WTC11 (cell line): ENCODE data around the gene ETV6. TPM values are rescaled to one million over a fixed set of nuclear protein-coding genes. Genes with fewer than 3 reads are reported as not detected.

Source experiments
- ATAC-seq: fragments of 200-7000 bp; cut with Tn5 transposase; 2 replicates; pipeline ENCODE4 v1.10.0; 2021; ENCODE audit warnings: mild to moderate bottlenecking, moderate library complexity
- CTCF ChIA-PET: fragments of 300-600 bp; sonication (Branson Sonifier 250); formaldehyde crosslinking; loops from one replicate; lab custom pipeline; 2021; ENCODE audit warnings: antibody characterized with exemption; lab: Charles Lee
- POLR2A ChIA-PET: fragments of 350-600 bp; sonication (Branson Sonifier 250); formaldehyde crosslinking; loops from one replicate; lab custom pipeline; 2021; ENCODE audit warnings: antibody characterized with exemption; lab: Charles Lee
- DNase-seq: peaks from one replicate; pipeline ENCODE4 v3.0.0; 2021; ENCODE audit warnings: low spot score
- H3K27ac Mint-ChIP-seq: 2 replicates; pipeline ENCODE4 v1.8.0; 2021; ENCODE audit warnings: mixed read lengths
- H3K27me3 Mint-ChIP-seq: 2 replicates; pipeline ENCODE4 v1.8.0; 2021; ENCODE audit warnings: low read depth, mild to moderate bottlenecking, moderate library complexity, mixed read lengths
- H3K36me3 Mint-ChIP-seq: 2 replicates; pipeline ENCODE4 v1.8.0; 2021; ENCODE audit warnings: mixed read lengths
- H3K4me1 Mint-ChIP-seq: 2 replicates; pipeline ENCODE4 v1.8.0; 2022; ENCODE audit warnings: mixed read lengths
- H3K4me3 Mint-ChIP-seq: 2 replicates; pipeline ENCODE4 v1.8.0; 2021; ENCODE audit warnings: mild to moderate bottlenecking, moderate library complexity, mixed read lengths
- H3K9me3 Mint-ChIP-seq: 2 replicates; pipeline ENCODE4 v1.8.0; 2021; ENCODE audit warnings: mixed read lengths
- AR ChIP-seq: fragments of 250-450 bp; sonication (Bioruptor Pico); IDR thresholded peaks from 2 replicates; pipeline ENCODE4 v1.9.0; 2021; ENCODE audit warnings: mild to moderate bottlenecking
- ATF3 ChIP-seq: sonication (generic); formaldehyde crosslinking; conservative IDR thresholded peaks from 2 replicates; pipeline ENCODE4 v1.8.1; 2022; ENCODE audit warnings: mild to moderate bottlenecking, missing genetic modification reagents
- CREB1 ChIP-seq: sonication (generic); formaldehyde crosslinking; IDR thresholded peaks from 2 replicates; pipeline ENCODE4 v1.8.0; 2023; ENCODE audit warnings: mild to moderate bottlenecking, missing genetic modification reagents
- CREM ChIP-seq: sonication (generic); formaldehyde crosslinking; IDR thresholded peaks from 2 replicates; pipeline ENCODE4 v1.8.1; 2022; ENCODE audit warnings: mild to moderate bottlenecking, missing genetic modification reagents, moderate library complexity
- EMX1 ChIP-seq: fragments of 250-450 bp; sonication (Bioruptor Pico); IDR thresholded peaks from 2 replicates; pipeline ENCODE4 v1.8.0; 2021; ENCODE audit warnings: mild to moderate bottlenecking
- FOXP1 ChIP-seq: sonication (generic); formaldehyde crosslinking; IDR thresholded peaks from 2 replicates; pipeline ENCODE4 v1.8.0; 2022; ENCODE audit warnings: missing genetic modification reagents, mild to moderate bottlenecking, moderate library complexity, borderline replicate concordance
- GTF2I ChIP-seq: fragments of 250-450 bp; sonication (Bioruptor Pico); conservative IDR thresholded peaks from 2 replicates; pipeline ENCODE4 v1.4.0; 2021; ENCODE audit warnings: mild to moderate bottlenecking
- HMGA2 ChIP-seq: fragments of 250-450 bp; sonication (Bioruptor Pico); IDR thresholded peaks from 2 replicates; pipeline ENCODE4 v1.4.0; 2021; ENCODE audit warnings: mild to moderate bottlenecking, moderate library complexity
- JAZF1 ChIP-seq: fragments of 250-450 bp; sonication (Bioruptor Pico); IDR thresholded peaks from 2 replicates; pipeline ENCODE4 v1.9.0; 2021; ENCODE audit warnings: moderate library complexity, mild to moderate bottlenecking, inconsistent platforms
- MYBL2 ChIP-seq: sonication (generic); formaldehyde crosslinking; IDR thresholded peaks from 2 replicates; pipeline ENCODE4 v1.8.1; 2023; ENCODE audit warnings: mild to moderate bottlenecking, moderate library complexity, missing genetic modification reagents
- NR2C2 ChIP-seq: sonication (generic); formaldehyde crosslinking; IDR thresholded peaks from 2 replicates; pipeline ENCODE4 v1.8.0; 2022; ENCODE audit warnings: mild to moderate bottlenecking, missing genetic modification reagents
- TCF7 ChIP-seq: sonication (generic); formaldehyde crosslinking; IDR thresholded peaks from 2 replicates; pipeline ENCODE4 v1.8.0; 2022; ENCODE audit warnings: mild to moderate bottlenecking, low read depth, missing genetic modification reagents, moderate library complexity
- USF2 ChIP-seq: sonication (generic); formaldehyde crosslinking; IDR thresholded peaks from 2 replicates; pipeline ENCODE4 v1.8.1; 2023; ENCODE audit warnings: mild to moderate bottlenecking, missing genetic modification reagents, moderate library complexity
- ZNF121 ChIP-seq: sonication (generic); formaldehyde crosslinking; IDR thresholded peaks from 2 replicates; pipeline ENCODE4 v1.8.0; 2023; ENCODE audit warnings: missing genetic modification reagents
- ZNF138 ChIP-seq: sonication (generic); formaldehyde crosslinking; conservative IDR thresholded peaks from 2 replicates; pipeline ENCODE4 v1.8.1; 2022; ENCODE audit warnings: mild to moderate bottlenecking, moderate library complexity, missing genetic modification reagents
- ZNF232 ChIP-seq: sonication (generic); formaldehyde crosslinking; IDR thresholded peaks from 2 replicates; pipeline ENCODE4 v1.8.0; 2022; ENCODE audit warnings: mild to moderate bottlenecking, missing genetic modification reagents
- ZNF396 ChIP-seq: fragments of 250-450 bp; sonication (Bioruptor Pico); IDR thresholded peaks from 2 replicates; pipeline ENCODE4 v1.8.0; 2021; ENCODE audit warnings: mild to moderate bottlenecking, moderate library complexity, borderline replicate concordance
- ZNF423 ChIP-seq: fragments of 250-450 bp; sonication (Bioruptor Pico); IDR thresholded peaks from 2 replicates; pipeline ENCODE4 v2.1.2; 2022; ENCODE audit warnings: mild to moderate bottlenecking, moderate library complexity
- total RNA-seq: library from RNA; stranded (reverse); gene quantifications from 3 replicates; pipeline ENCODE4 v1.2.3, GENCODE V29; 2021
- TF ChIP-seq, protein P1 (sequence below): fragments of 250-450 bp; sonication (Bioruptor Pico); conservative IDR thresholded peaks from 2 replicates; pipeline ENCODE4 v1.9.0; 2021; ENCODE audit warnings: mild to moderate bottlenecking
- TF ChIP-seq, protein P2 (sequence below): sonication (generic); formaldehyde crosslinking; IDR thresholded peaks from 2 replicates; pipeline ENCODE4 v1.8.0; 2023; ENCODE audit warnings: missing genetic modification reagents, mild to moderate bottlenecking, borderline replicate concordance
- TF ChIP-seq, protein P3 (sequence below): sonication (generic); formaldehyde crosslinking; IDR thresholded peaks from 2 replicates; pipeline ENCODE4 v1.8.1; 2023; ENCODE audit warnings: mild to moderate bottlenecking, missing genetic modification reagents

Gene ETV6
- total RNA-seq, 1 experiment from 2014 or later, result 23.5 TPM

DNA sequence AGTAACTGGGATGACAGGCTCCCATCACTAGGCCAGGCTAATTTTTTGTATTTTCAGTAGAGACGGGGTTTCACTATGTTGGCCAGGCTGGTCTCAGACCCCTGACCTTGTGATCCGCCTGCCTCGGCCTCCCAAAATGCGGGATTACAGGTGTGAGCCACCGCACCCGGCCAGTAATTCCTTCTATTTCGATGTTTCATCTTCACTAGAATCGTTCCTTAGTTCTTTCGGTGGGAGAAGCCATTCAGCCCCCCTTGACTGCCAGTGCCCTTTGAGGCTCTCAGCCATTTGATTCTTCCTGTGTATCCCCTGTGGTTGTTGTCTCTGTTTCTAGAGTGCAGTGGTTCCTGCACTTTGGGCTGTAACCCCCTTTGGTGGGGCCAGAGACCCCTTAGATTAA, 174.1 kb downstream of the ETV6 start (continued):
- no peak for TF ChIP-seq ZNF138 (CRISPR knock-in tag)
- TF ChIP-seq ZNF232 (CRISPR knock-in tag), result no peak

DNA sequence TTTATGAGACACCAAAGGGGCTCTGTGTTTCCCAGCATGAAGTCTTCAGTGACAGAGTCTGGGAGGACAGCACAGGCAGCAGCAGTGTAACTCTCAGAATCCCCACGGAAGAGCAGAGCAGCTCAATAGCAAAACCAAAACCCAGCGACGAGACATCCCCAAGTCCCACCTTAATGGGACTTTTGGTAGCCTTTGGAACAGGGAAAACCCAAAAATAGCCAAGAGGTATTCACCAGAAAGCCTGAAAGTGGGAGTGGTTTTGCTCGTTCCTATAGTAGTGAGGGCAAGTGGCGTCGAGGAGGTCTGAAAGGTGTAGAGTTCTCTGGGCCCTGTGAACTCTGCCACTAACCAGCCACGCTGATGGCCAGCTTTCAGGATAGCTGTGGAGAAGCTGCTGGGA, 174.6 kb downstream of the ETV6 start:
- CTCF ChIA-PET, result interaction anchor here (0.5 kb wide), 1 partner anchor 155 kb away, joined by 3 read pairs; no protein-coding TSS in a partner anchor
- DNase-seq (no peak), ATAC-seq (no peak)
- Mint-ChIP-seq H3K27ac (peak overlapping the region; percentile 75; the same call in 1 of the 2 replicates), H3K36me3 (peaks cover 4% of the 10 kb centered on the region; the same call in 1 of the 2 replicates), H3K4me1 (peaks cover 36% of the 10 kb centered on the region), H3K4me3 (no peak overlapping the region), H3K9me3 (peaks cover 3% of the 10 kb centered on the region; the same call in 1 of the 2 replicates), H3K27me3 (no peaks in the 10 kb centered on the region)
- no peak for TF ChIP-seq HMGA2 (CRISPR knock-in tag)
- no peak for TF ChIP-seq AR (CRISPR knock-in tag)
- no peak for TF ChIP-seq CREM (CRISPR knock-in tag)
- TF ChIP-seq JAZF1 (CRISPR knock-in tag), result no peak
- TF ChIP-seq, protein P1, sequence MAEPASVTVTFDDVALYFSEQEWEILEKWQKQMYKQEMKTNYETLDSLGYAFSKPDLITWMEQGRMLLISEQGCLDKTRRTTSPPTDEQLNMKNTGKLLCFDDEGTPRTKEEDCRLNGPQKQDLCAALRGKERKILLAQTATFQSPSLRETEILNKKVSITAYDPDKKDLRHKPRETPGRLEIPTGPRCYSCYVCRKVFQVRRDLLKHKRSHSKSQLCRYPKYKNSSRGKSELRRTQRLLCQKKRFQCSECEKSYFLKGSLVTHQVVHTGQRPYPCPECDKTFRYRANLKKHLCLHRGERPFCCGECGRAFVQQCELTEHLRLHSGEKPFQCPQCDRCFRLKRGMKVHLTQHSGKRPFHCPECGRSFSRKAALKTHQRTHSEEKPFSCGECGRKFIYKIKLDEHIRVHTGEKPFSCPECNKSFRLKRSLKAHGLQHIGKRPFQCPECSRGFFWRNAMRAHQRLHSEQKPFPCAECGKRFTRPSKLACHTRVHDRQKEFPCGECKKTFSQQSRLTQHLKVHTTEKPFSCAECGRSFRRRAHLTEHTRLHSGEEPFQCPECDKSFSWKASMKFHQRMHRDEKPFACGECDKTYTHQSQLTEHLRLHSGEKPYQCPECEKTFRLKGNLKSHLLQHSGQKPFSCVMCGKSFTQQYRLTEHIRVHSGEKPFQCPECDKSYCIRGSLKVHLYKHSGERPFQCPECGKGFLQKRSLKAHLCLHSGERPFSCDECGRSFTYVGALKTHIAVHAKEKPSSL (CRISPR knock-in tag), result no peak
- TF ChIP-seq, protein P2, sequence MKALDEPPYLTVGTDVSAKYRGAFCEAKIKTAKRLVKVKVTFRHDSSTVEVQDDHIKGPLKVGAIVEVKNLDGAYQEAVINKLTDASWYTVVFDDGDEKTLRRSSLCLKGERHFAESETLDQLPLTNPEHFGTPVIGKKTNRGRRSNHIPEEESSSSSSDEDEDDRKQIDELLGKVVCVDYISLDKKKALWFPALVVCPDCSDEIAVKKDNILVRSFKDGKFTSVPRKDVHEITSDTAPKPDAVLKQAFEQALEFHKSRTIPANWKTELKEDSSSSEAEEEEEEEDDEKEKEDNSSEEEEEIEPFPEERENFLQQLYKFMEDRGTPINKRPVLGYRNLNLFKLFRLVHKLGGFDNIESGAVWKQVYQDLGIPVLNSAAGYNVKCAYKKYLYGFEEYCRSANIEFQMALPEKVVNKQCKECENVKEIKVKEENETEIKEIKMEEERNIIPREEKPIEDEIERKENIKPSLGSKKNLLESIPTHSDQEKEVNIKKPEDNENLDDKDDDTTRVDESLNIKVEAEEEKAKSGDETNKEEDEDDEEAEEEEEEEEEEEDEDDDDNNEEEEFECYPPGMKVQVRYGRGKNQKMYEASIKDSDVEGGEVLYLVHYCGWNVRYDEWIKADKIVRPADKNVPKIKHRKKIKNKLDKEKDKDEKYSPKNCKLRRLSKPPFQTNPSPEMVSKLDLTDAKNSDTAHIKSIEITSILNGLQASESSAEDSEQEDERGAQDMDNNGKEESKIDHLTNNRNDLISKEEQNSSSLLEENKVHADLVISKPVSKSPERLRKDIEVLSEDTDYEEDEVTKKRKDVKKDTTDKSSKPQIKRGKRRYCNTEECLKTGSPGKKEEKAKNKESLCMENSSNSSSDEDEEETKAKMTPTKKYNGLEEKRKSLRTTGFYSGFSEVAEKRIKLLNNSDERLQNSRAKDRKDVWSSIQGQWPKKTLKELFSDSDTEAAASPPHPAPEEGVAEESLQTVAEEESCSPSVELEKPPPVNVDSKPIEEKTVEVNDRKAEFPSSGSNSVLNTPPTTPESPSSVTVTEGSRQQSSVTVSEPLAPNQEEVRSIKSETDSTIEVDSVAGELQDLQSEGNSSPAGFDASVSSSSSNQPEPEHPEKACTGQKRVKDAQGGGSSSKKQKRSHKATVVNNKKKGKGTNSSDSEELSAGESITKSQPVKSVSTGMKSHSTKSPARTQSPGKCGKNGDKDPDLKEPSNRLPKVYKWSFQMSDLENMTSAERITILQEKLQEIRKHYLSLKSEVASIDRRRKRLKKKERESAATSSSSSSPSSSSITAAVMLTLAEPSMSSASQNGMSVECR (CRISPR knock-in tag), result no peak
- TF ChIP-seq, protein P3, sequence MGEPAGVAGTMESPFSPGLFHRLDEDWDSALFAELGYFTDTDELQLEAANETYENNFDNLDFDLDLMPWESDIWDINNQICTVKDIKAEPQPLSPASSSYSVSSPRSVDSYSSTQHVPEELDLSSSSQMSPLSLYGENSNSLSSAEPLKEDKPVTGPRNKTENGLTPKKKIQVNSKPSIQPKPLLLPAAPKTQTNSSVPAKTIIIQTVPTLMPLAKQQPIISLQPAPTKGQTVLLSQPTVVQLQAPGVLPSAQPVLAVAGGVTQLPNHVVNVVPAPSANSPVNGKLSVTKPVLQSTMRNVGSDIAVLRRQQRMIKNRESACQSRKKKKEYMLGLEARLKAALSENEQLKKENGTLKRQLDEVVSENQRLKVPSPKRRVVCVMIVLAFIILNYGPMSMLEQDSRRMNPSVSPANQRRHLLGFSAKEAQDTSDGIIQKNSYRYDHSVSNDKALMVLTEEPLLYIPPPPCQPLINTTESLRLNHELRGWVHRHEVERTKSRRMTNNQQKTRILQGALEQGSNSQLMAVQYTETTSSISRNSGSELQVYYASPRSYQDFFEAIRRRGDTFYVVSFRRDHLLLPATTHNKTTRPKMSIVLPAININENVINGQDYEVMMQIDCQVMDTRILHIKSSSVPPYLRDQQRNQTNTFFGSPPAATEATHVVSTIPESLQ (CRISPR knock-in tag), result no peak
- TF ChIP-seq GTF2I (CRISPR knock-in tag), result no peak
- no peak for TF ChIP-seq MYBL2 (CRISPR knock-in tag)
- TF ChIP-seq ZNF121 (CRISPR knock-in tag), result no peak
- no peak for TF ChIP-seq ZNF423 (CRISPR knock-in tag)
- TF ChIP-seq ZNF396 (CRISPR knock-in tag), result no peak
- no peak for TF ChIP-seq FOXP1 (CRISPR knock-in tag)
- no peak for TF ChIP-seq NR2C2 (CRISPR knock-in tag)
- no peak for TF ChIP-seq EMX1 (CRISPR knock-in tag)
- no peak for TF ChIP-seq USF2 (CRISPR knock-in tag)
- TF ChIP-seq CREB1, result no peak
- no peak for TF ChIP-seq TCF7 (CRISPR knock-in tag)
- TF ChIP-seq ATF3 (CRISPR knock-in tag), result no peak
- POLR2A ChIA-PET, result no interaction called here
